DND-41 (cell line): ENCODE results near the gene DUT.
A peak's percentile ranks its signal among the peaks of the same experiment; 100 is the strongest.

Source experiments
- ATAC-seq: fragments of 200-7000 bp; cut with Tn5 transposase; 3 replicates; pipeline ENCODE4 v1.9.1; 2021; ENCODE audit warnings: low read depth; ENCODE audit not compliant: insufficient read depth
- DNase-seq: peaks from one replicate; pipeline ENCODE4 v3.0.0-alpha.2; 2020
- H2AFZ ChIP-seq: 2 replicates; pipeline ENCODE4 v1.6.0; 2012; ENCODE audit warnings: low read depth, low read length
- H3K27ac ChIP-seq: 2 replicates; pipeline ENCODE4 v1.5.1; 2012; ENCODE audit warnings: low read length, inconsistent platforms
- H3K27me3 ChIP-seq: fragments of 200-600 bp; sonication (generic); 2 replicates; pipeline ENCODE4 v1.6.0; 2012; ENCODE audit warnings: low read length, mild to moderate bottlenecking, inconsistent platforms; ENCODE audit not compliant: insufficient read depth, poor library complexity
- H3K36me3 ChIP-seq: 2 replicates; pipeline ENCODE4 v1.5.1; 2012; ENCODE audit warnings: low read length, inconsistent platforms; ENCODE audit not compliant: insufficient read depth
- H3K4me1 ChIP-seq: 2 replicates; pipeline ENCODE4 v1.5.1; 2012; ENCODE audit warnings: mild to moderate bottlenecking, low read length; ENCODE audit not compliant: insufficient read depth
- H3K4me2 ChIP-seq: 2 replicates; pipeline ENCODE4 v1.6.0; 2012; ENCODE audit warnings: mild to moderate bottlenecking, moderate library complexity, low read length, inconsistent platforms; ENCODE audit not compliant: insufficient read depth
- H3K4me3 ChIP-seq, 2 experiments: fragments of 200-600 bp in 1 of 2; shearing (Covaris generic) in 1 of 2; 2 replicates each; pipeline ENCODE4 v1.5.1; 2012 to 2016; ENCODE audit warnings: inconsistent platforms in 2 of 2, low read length in 2 of 2, mild to moderate bottlenecking in 2 of 2, low read depth in 1 of 2, moderate library complexity in 1 of 2
- H3K79me2 ChIP-seq: 2 replicates; pipeline ENCODE4 v1.6.0; 2012; ENCODE audit warnings: low read length, inconsistent platforms; ENCODE audit not compliant: insufficient read depth
- H3K9ac ChIP-seq: 2 replicates; pipeline ENCODE4 v1.6.0; 2012; ENCODE audit warnings: low read depth, mild to moderate bottlenecking, inconsistent platforms, low read length, moderate library complexity
- H3K9me3 ChIP-seq: 2 replicates; pipeline ENCODE4 v1.5.1; 2012; ENCODE audit warnings: low read length, moderate library complexity, mild to moderate bottlenecking, inconsistent platforms; ENCODE audit not compliant: insufficient read depth, severe bottlenecking
- H4K20me1 ChIP-seq: 2 replicates; pipeline ENCODE4 v1.6.0; 2012; ENCODE audit warnings: low read length; ENCODE audit not compliant: insufficient read depth
- EZH2 ChIP-seq: IDR thresholded peaks from 3 replicates; pipeline ENCODE4 v1.6.1; 2012; ENCODE audit warnings: borderline replicate concordance, low read depth, mild to moderate bottlenecking, moderate library complexity, low read length, inconsistent platforms; ENCODE audit not compliant: severe bottlenecking
- TF ChIP-seq, protein P1 (sequence below): IDR thresholded peaks from 2 replicates; pipeline ENCODE4 v1.5.1; 2012; ENCODE audit warnings: borderline replicate concordance, low read length, moderate library complexity, mild to moderate bottlenecking; ENCODE audit not compliant: poor library complexity, severe bottlenecking; ENCODE audit errors: extremely low read depth

Gene DUT

GRCh38 chr15:48345516-48345915, 14.3 kb downstream of the DUT start:
- peaks cover 33% of the 10 kb centered on the region; the same call in 1 of the 2 replicates for H3K36me3 ChIP-seq
- no peaks in the 10 kb centered on the region for H3K9me3 ChIP-seq
- H4K20me1 ChIP-seq: no peaks in the 10 kb centered on the region
- TF ChIP-seq, protein P1, sequence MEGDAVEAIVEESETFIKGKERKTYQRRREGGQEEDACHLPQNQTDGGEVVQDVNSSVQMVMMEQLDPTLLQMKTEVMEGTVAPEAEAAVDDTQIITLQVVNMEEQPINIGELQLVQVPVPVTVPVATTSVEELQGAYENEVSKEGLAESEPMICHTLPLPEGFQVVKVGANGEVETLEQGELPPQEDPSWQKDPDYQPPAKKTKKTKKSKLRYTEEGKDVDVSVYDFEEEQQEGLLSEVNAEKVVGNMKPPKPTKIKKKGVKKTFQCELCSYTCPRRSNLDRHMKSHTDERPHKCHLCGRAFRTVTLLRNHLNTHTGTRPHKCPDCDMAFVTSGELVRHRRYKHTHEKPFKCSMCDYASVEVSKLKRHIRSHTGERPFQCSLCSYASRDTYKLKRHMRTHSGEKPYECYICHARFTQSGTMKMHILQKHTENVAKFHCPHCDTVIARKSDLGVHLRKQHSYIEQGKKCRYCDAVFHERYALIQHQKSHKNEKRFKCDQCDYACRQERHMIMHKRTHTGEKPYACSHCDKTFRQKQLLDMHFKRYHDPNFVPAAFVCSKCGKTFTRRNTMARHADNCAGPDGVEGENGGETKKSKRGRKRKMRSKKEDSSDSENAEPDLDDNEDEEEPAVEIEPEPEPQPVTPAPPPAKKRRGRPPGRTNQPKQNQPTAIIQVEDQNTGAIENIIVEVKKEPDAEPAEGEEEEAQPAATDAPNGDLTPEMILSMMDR: no peak
- no peak for TF ChIP-seq EZH2
- H3K9ac ChIP-seq: no peak overlapping the region
- H3K27ac ChIP-seq: no peak overlapping the region
- ATAC-seq (no peak), DNase-seq (no peak)
- H3K79me2 ChIP-seq: no peaks in the 10 kb centered on the region
- H3K4me1 ChIP-seq: no peaks in the 10 kb centered on the region
- no peaks in the 10 kb centered on the region for H3K27me3 ChIP-seq
- no peak overlapping the region for H2AFZ ChIP-seq
- H3K4me2 ChIP-seq: no peak overlapping the region
- H3K4me3 ChIP-seq: no peak overlapping the region

GRCh38 chr15:48352474-48353072, 21.3 kb downstream of the DUT start:
- Histone ChIP-seq H3K9ac (no peak overlapping the region), H3K79me2 (no peaks in the 10 kb centered on the region), H2AFZ (no peak overlapping the region), H3K4me3 (no peak overlapping the region), H3K27ac (no peak overlapping the region), H4K20me1 (no peaks in the 10 kb centered on the region), H3K36me3 (0 out of 2 replicates have a peak, but pooled peaks cover 3% of the 10 kb centered on the region), H3K4me1 (no peaks in the 10 kb centered on the region), H3K4me2 (no peak overlapping the region), H3K27me3 (no peaks in the 10 kb centered on the region), H3K9me3 (no peaks in the 10 kb centered on the region)
- peak; percentile 98 for ATAC-seq
- TF ChIP-seq, protein P1: peak; percentile 87
- TF ChIP-seq EZH2: no peak
- DNase-seq: peak; percentile 60

GRCh38 chr15:48354694-48355303, 23.6 kb downstream of the DUT start:
- Histone ChIP-seq H3K4me2 (no peak overlapping the region), H3K27me3 (no peaks in the 10 kb centered on the region), H3K79me2 (no peaks in the 10 kb centered on the region), H4K20me1 (no peaks in the 10 kb centered on the region), H3K4me1 (peaks cover 10% of the 10 kb centered on the region), H3K9me3 (no peaks in the 10 kb centered on the region), H3K27ac (no peak overlapping the region), H3K36me3 (no peaks in the 10 kb centered on the region), H3K9ac (no peak overlapping the region), H3K4me3 (no peak overlapping the region), H2AFZ (no peak overlapping the region)
- DNase-seq: no peak
- no peak for ATAC-seq
- no peak for TF ChIP-seq EZH2
- TF ChIP-seq, protein P1: no peak
